ENCODE results near the gene LYRM2.

LYRM2 gene

GRCh38 chr6:89547281-89547680 is 91.3 kb downstream of the LYRM2 start:
- no peak for DNase-seq

DNA sequence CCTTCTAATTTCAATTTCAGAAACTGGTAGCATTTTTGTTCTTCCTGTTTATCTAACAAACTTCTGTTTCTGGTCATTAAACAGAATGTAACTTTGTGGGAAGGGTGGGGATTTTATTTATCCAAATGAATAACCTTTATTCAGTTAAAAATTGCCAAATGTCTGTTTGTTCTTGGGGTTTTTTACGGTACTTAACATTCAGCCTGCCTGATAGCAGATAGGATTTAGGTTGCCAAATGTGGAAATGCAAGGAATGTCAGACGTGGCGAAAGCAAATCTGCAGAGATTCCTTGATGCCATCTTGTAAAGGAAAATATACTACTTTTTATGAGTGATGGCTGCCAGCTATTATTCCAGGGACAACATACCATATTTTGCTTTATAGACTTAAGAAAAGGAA is 95.7 kb downstream of the LYRM2 start:
- DNase-seq, result no peak

GRCh38 chr6:89542081-89542857 is 96.3 kb downstream of the LYRM2 start:
- no peak for DNase-seq

- no peak for DNase-seq
These were observed 98.8 kb downstream of the LYRM2 start for GRCh38 chr6:89539779-89540178.

DNA sequence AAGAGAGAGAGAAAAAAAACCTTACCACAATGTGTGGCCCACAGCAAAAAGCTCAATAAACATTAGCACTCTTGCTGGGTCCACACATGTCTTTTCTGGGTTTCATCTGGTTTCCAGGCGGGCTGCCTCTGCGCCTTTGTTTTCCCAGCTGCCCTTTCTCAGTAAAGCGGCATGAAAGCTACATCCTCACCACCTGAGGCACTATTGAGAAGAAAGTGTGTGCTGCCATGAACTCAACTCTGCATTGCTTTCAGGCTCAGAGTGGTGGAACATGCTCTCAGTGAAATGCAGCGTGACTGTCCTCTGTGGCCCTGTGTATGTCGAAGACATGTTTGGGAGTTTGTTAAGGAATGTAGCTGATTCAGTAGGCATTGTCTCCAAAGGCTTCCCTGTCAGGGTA is 102.3 kb downstream of the LYRM2 start:
- no peak for DNase-seq

GRCh38 chr6:89530982-89531381 is 107.6 kb downstream of the LYRM2 start:
- DNase-seq, result no peak

DNA sequence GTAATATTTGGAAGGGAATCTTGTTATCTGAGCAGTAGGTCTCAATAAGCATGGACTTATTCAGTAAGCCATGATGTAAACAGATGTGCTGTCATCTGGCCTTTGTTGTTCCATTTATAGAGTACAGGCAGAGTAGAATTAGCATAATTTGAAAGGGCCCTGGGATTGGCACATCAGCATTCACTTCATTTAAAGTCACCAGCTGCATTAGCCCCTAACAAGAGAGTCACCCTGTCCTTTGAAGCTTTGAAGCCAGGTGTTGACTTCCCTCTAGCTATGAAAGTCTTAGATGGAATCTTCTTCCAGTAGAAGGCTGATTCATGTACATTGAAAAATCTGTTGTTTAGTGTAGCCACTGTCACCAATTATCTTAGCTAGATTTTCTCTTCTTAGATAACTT is 109.7 kb downstream of the LYRM2 start:
- no peak for DNase-seq

DNA sequence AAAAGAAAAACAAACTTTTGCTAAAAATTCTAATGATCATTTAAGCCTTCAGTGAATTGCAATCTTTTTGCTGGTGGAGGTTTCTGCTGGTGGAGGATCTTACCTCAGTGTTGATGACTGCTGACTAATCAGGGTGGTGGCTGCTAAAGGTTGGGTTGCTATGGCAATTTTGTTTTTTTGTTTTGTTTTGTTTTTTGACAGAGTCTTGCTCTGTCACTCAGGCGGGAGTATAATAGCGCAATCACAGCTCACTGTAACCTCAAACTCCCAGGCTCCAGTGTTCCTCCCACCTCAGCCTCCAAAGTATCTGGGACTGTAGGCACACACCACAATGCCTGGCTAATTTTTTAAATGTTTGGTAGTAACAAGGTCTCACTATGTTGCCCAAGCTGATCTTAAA is 110.9 kb downstream of the LYRM2 start:
- peak; percentile 17 for DNase-seq

GRCh38 chr6:89526563-89526869 is 112.0 kb downstream of the LYRM2 start:
- no peak for DNase-seq

- no peak for DNase-seq
These were observed 112.6 kb downstream of the LYRM2 start for GRCh38 chr6:89525786-89526562.

GRCh38 chr6:89522778-89523177 is 115.8 kb downstream of the LYRM2 start:
- no peak for DNase-seq

- no peak for DNase-seq
These were observed 117.8 kb downstream of the LYRM2 start for GRCh38 chr6:89520736-89521135.

DNA sequence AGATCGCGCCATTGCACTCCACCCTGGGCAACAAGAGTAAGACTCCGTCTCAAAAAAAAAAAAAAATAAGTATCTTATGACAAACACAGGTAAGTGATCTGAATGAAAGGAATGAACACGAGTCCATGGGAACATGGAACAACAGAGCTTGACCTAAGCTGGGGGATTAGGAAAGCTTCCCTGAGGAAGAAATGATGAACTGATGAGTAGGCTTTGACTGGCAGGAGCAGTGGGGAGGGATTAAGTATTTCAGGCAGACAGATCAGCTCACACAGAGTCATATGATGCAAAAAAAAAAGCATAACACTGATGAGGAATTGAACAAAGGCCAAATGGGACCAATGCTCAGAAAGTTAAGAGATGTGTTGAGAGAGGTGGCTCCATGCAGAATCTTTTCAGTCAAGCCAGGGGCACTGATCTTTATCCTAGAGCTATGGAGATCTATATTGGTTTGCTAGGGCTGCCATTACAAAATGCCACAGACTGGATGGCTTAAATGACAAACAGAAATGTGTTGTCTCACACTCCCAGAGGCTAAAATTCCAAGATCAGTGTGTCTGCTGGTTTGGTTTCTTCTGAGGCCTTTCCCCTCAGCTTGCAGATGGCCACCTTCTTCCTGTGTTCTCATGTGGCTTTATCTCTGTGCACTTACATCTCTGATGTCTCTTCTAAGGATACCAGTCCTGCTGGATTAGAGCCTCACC is 120.0 kb downstream of the LYRM2 start:
- no peak for DNase-seq
